Stimulated activated CD8-positive, alpha-beta memory T cell treated with anti-CD3 and anti-CD28 coated beads, Interleukin-7, amount 100 ng/mL, for 48 hours (primary cell): ENCODE data around the gene SLC35F1.

Experiments
- DNase-seq, 2 donors: peaks; one replicate each; pipeline ENCODE4 v3.0.0-alpha.2; 2020; ENCODE audit warnings: low read depth in 1 of 2; ENCODE audit errors: extremely low read depth in 1 of 2

The SLC35F1 gene

GRCh38 chr6:118252474-118252873 lies 345.4 kb downstream of the SLC35F1 start:
- no peak for DNase-seq

DNA sequence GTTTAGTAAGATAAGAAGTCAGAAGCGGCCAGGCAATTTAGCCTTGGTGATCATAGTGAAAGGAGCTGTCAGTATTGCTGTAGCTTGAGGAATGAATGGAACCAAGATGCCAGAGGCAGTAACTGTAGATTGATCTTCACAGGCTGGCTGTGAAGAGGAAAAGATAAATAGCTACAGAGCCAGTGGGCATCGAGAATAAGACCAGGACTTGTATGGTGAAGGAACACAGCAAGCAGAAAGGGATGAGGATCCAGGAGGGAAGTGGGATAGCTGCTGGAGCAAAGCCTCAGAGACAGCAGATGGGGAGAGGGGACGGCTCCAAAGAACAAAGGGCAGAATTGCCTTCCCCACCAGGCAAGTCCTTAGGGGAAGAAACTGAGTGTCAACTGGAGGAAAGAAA lies 346.7 kb downstream of the SLC35F1 start:
- no peak for DNase-seq

DNA sequence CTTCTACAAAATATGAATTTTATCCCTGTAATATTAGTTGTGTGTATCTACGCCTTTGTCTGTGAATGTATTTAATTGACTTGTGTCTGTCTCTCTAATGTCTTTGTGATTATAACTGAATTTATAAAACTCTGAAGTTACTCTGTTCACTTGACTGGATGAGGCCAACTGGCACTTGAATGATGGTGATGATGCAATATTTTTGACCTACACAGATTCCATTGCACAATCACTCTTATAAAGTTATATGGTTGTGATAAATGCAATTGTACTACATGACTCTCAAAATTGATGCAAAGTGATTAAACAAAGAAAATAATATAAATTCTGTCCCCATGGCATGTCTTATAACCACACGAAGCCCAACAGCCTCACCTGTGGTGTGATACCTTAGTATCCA lies 353.8 kb downstream of the SLC35F1 start:
- no peak for DNase-seq

GRCh38 chr6:118263921-118264486 lies 356.9 kb downstream of the SLC35F1 start:
- DNase-seq, result no peak

GRCh38 chr6:118269659-118270058 lies 362.6 kb downstream of the SLC35F1 start:
- DNase-seq, result no peak

- DNase-seq, result no peak
Measured at GRCh38 chr6:118277631-118278030, 370.6 kb downstream of the SLC35F1 start.

DNA sequence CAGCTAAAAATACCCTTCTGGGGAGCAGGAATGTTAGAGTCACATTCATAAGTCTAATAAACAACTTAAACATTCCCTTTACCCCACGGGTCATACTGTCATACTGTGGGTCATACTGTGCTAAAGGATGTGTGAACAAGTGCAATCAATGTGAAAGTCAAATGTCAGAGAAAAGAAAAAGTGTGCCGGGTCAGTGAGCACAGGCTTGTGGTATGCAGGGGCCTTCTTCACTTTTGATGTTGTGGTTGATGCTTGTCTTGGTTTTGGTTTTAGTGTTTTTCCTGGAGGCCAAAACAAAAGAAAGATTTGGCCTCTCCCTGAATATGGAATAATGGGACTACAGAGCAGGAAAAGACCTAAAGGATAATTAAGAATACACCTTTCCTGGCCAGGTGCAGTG lies 373.1 kb downstream of the SLC35F1 start:
- DNase-seq, result no peak

DNA sequence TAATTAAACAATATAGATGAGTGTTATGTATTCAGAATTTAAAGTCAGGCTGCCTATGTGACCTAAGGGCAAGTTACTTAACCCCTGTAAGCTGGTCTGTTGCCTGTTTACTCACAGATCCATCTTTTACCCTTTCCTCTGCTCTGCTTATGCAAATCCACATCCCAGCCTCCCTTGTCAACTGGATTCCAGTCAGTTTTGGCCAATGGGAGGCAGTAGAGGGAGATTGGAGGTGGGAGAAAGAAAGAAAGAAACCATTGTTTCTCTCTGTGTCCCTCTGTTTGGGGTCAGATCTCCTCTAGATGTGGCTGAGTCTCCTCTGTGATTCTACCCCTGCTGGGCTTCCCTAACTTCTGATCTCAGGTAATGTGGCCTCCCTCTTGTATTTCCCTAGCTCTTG lies 374.2 kb downstream of the SLC35F1 start:
- DNase-seq, result no peak

DNA sequence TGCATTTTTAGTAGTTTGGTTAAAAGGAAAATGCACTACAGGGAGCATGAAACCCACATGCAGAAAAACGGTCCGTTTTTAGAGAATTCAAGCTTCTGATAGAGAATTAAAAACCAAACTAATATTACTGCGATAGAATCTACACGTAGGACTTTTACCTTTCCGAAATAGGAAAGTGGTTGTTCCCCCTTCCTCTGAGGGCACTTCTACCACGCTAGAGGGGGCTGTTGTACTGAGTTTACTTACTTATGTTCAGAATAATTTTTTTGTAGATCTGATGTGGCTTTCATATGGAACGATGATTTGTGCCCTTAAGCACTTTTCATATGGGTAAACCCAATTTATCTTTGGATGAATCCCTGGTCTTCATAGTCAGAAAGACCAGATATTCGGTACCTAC lies 376.7 kb downstream of the SLC35F1 start:
- DNase-seq, result peak in 1 of 2 donors; percentile 11

- no peak for DNase-seq
Measured at GRCh38 chr6:118284736-118285360, 377.8 kb downstream of the SLC35F1 start.

DNA sequence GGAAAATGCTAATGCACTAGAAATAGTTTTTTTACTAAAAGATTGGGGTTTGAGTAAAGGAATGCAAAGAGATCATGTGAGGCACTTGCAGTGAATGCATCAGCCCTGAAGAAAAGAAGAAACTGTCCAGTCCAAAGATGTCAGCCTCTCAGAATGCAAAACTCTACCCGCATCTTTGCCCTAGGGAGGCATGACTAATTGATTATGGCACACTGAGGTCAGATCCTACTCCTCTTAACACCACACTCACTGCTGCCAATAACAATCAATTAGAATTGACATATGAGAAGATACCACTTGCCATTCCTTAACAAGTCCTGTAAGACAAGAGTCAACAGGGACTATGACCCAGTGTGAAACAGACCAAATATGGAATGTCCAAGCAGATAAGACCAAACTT lies 378.7 kb downstream of the SLC35F1 start:
- DNase-seq, result no peak

DNA sequence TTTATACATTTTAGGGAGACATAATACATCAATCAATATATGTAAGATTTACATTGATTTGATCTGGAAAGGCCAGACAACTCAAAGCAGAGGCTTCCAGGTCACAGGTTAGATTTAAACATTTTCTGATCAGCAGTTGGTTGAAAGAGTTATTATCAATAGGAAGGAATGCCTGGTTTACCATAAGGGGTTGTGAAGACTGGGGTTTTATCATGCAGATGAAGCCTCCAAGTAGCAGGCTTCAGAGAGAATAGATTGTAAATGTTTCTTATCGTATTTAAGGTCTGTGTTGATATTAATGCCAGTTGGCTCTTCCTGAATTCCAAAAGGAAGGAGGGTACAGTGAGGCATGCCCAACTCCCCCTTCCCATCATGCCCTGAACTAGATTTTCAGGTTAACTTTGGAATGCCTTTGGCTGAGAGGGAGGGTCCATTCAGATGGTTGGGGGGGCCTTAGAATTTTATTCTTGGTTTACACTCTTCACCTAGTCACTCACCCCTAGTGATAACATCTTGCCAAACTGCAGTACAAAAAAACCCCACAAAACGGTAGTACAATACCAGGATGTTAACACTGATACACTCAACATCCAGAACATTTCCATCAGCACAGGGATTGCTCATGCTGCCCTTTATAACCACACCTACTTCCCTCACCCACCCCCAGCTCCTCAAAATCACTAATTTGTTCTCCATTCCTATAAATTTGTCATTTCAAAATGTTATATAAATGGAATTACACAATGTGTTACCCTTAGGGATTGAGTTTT lies 381.5 kb downstream of the SLC35F1 start:
- DNase-seq, result no peak

DNA sequence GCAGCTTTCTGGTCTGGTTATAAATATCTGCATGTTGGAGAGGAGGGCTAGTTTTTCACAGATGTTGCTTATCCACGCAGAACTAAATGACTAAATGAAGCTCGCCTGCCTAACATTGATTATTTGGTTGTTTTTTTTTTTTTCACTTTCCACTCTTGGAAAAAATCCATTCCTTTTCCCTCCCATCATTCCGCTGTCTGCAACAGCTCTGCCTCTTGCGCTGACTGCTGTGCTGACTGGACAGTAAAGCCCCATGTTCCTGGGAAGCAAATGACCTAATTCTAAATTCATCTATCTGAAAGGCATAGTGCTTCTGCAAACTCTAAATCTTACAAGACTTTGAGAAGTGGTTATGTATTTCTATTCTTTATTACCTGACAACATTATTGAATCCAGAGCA lies 385.5 kb downstream of the SLC35F1 start:
- DNase-seq, result no peak

DNA sequence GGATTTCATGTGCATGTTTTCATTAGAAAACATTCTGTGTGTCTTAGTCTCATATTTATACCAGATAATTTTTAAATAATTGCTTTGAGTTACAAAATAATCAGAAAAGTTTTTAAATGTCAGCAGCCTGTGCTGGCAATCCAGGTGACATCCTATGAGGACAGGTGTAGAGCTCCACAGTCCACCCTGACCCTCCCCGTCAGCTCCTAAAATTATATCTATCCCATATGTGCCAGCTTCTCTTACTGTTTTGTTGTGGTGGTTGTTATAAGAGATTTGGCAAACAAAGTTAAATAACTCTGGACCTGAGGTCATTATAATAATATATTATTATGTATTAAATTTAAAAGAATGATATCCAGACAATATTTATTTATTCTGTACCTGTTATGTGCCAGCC lies 387.8 kb downstream of the SLC35F1 start:
- DNase-seq, result no peak

DNA sequence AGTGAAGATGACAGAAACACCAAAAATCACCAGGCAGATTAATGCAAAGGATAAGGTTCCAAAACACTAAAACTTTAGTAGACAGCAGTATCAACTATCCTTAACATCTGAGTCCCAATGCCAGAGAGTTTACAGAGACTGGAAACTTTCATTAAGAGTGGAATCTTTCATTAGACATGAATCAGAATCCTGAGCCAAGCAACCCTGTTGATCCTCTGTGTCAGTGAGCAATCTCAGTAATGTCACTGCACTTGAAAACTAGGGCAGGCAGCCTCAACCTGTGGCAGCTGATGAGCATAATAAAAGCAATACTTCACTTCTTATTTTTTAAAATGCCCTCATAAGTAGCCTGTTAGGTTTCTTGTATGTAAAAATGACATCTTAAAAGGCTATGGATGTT lies 388.3 kb downstream of the SLC35F1 start:
- DNase-seq, result no peak

GRCh38 chr6:118296129-118296901 lies 389.3 kb downstream of the SLC35F1 start:
- no peak for DNase-seq

GRCh38 chr6:118297821-118298220 lies 390.8 kb downstream of the SLC35F1 start:
- DNase-seq, result no peak

GRCh38 chr6:118298476-118299427 lies 391.7 kb downstream of the SLC35F1 start:
- DNase-seq, result no peak

DNA sequence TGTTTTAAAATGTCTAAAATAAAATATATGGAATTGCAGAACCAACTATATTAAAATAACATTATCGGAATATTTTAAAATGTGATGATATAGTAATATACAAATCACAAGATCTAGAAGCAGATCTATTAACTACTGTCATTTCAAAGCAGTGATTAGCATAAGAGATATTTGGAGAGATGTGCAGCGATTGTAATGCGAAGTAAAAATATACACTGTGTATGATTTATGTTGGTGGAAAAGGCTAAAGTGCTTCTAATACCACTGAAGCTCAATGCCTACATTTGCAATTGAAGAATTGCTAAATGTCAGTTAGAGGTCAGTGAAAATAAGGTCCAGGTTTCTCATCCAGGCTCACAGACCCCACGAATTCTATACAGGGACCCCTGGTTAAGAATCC lies 392.4 kb downstream of the SLC35F1 start:
- no peak for DNase-seq

- DNase-seq, result no peak
Measured at GRCh38 chr6:118304321-118304720, 397.3 kb downstream of the SLC35F1 start.
